ENCODE results near the gene REXO1. TPM values are rescaled to one million over a fixed set of nuclear protein-coding genes. Genes with fewer than 3 reads are reported as not detected.

Gene REXO1
- total RNA-seq, 1 experiment from 2014 or later = 25.8 TPM

DNA sequence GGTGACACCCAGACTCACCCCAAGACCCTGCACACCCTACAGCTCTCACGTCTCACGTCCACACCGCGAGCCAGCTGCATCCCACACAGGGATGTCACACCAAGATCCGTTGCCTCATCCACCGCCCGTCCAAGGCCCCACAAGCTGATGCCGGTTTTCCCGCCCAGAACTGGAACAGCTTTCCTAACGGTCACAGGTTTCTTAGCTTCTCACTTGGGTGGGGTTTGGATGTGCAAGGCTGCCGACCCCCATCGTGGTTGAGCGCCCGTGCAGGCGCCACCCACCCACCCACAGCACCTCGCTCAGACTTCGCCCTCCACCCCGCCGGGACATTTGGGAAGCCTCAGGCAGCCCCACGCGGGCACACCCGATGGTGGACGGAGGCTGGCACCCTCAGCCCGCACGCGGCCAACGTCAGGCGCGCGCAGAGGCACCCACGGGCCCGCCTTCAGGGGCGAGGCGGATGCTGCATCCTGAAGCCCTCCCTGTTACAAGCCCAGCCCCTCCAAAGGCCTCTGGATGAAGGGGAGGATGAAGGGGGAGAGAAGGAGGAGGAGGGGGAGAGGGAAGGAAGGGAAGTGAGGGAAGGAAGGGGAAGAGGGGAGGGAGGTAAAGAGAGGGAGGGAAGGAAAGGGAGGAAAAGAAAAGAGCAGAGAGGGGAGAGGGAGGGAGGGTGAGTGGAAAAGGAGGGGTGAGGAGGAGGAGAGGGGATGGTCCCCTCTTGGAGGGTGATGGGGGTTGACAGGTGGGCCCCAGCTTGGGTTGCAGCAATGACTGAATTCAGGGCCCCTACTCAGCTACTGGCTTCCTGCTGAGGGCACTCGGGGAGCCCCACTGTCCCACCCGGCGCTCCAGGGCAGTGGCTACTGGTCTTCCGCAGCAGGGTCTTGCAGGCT, 82.1 kb downstream of the REXO1 start:
- ChIA-PET POLR2A (ENCODE audit: unreplicated experiment) (no interaction called here), CTCF (interaction anchor here (0.7 to 1.2 kb wide), 2 partner anchors 93 to 277 kb away, joined by 3 to 4 read pairs; no protein-coding TSS in a partner anchor)
- intact Hi-C loops (cut with micrococcal nuclease; ENCODE audit: unreplicated experiment) = loop anchor here (10.0 kb wide), 1 partner anchor 161 kb away; the partner anchor contains the start of gene UQCR11
- Histone ChIP-seq H3K9me2 (ENCODE audit: insufficient read depth) (no peaks in the 10 kb centered on the region), H3K4me2 (no peak overlapping the region), H3K4me3 (no peak overlapping the region), H2AFZ (no peak overlapping the region), H3F3A (ENCODE audit: insufficient read depth, low read depth) (no peaks in the 10 kb centered on the region; the same call in 1 of the 2 replicates), H3K27ac (no peak overlapping the region), H3K4me1 (replicated peaks; ENCODE audit: insufficient read depth) (no peaks in the 10 kb centered on the region), H3K9me3 (ENCODE audit: insufficient read depth, low read depth) (no peaks in the 10 kb centered on the region), H4K20me1 (ENCODE audit: insufficient read depth) (no peaks in the 10 kb centered on the region), H3K27me3 (ENCODE audit: insufficient read depth, low read depth) (no peaks in the 10 kb centered on the region), H3K36me3 (ENCODE audit: low read depth) (no peaks in the 10 kb centered on the region), H3K79me2 (ENCODE audit: low read depth) (no peaks in the 10 kb centered on the region)
- no peak for DNase-seq
- BruUV-seq (replicated peaks) = no TSS peak
- TF ChIP-seq, protein P1, sequence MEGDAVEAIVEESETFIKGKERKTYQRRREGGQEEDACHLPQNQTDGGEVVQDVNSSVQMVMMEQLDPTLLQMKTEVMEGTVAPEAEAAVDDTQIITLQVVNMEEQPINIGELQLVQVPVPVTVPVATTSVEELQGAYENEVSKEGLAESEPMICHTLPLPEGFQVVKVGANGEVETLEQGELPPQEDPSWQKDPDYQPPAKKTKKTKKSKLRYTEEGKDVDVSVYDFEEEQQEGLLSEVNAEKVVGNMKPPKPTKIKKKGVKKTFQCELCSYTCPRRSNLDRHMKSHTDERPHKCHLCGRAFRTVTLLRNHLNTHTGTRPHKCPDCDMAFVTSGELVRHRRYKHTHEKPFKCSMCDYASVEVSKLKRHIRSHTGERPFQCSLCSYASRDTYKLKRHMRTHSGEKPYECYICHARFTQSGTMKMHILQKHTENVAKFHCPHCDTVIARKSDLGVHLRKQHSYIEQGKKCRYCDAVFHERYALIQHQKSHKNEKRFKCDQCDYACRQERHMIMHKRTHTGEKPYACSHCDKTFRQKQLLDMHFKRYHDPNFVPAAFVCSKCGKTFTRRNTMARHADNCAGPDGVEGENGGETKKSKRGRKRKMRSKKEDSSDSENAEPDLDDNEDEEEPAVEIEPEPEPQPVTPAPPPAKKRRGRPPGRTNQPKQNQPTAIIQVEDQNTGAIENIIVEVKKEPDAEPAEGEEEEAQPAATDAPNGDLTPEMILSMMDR (conservative IDR thresholded peaks at IDR 0.05) = no peak
- no peak for TF ChIP-seq EZH2 (IDR thresholded peaks at IDR 0.05; ENCODE audit: low read depth)

Small RNA genes within 50 kb of the gene (microRNA-seq; reads per million reads assigned to microRNA genes)
- 2.7 reads per million for gene MIR1909 (ENCODE audit: borderline number of aligned reads, borderline replicate concordance)

Other genes starting within 250 kb of the REXO1 start
- gene UQCR11, start 243.0 kb downstream of the REXO1 start, total RNA-seq (2021) = 196 and 275 TPM in 2 replicates
- 86.6 and 98.0 TPM in 2 replicates for gene TCF3, start 195.9 kb downstream of the REXO1 start, total RNA-seq (2021)
- gene ONECUT3, start 95.0 kb downstream of the REXO1 start, total RNA-seq (2021) = 0.05 TPM in 1 of 2 replicates, not detected in the other
- 8.3 and 9.0 TPM in 2 replicates for gene ATP8B3, start 36.2 kb downstream of the REXO1 start, total RNA-seq (2021)
- 26.7 and 41.2 TPM in 2 replicates for gene KLF16, start 15.1 kb upstream of the REXO1 start, total RNA-seq (2021)
- gene ABHD17A, start 37.0 kb upstream of the REXO1 start, total RNA-seq (2021) = 33.0 and 35.9 TPM in 2 replicates
- 7.8 and 10.1 TPM in 2 replicates for gene ADAT3, start 56.9 kb upstream of the REXO1 start, total RNA-seq (2021)
- 61.7 and 69.8 TPM in 2 replicates for gene SCAMP4, start 56.9 kb upstream of the REXO1 start, total RNA-seq (2021)
- 58.2 and 58.3 TPM in 2 replicates for gene CSNK1G2, start 92.7 kb upstream of the REXO1 start, total RNA-seq (2021)
- 79.2 and 81.0 TPM in 2 replicates for gene BTBD2, start 167.2 kb upstream of the REXO1 start, total RNA-seq (2021)
- gene MKNK2, start 202.8 kb upstream of the REXO1 start, total RNA-seq (2021) = 132 and 166 TPM in 2 replicates
- gene MOB3A, start 247.8 kb upstream of the REXO1 start, total RNA-seq (2021) = 22.8 and 28.9 TPM in 2 replicates
- 1.5 and 2.4 TPM in 2 replicates for gene IZUMO4, start 248.4 kb upstream of the REXO1 start, total RNA-seq (2021)

All from PC-9 (cell line).